ENCODE measurements around the gene ZBED5. TPM values are rescaled to one million over a fixed set of nuclear protein-coding genes. Genes with fewer than 3 reads are reported as not detected.
"Not testable (repeated sequence)": the region's sequence is repeated elsewhere in the genome, so short reads cannot be mapped to it uniquely, and the experiment has no call there.

ZBED5 gene
- total RNA-seq, 4 donors from 2014 or later, result 27.3 to 36.5 (median 28.3) TPM

DNA sequence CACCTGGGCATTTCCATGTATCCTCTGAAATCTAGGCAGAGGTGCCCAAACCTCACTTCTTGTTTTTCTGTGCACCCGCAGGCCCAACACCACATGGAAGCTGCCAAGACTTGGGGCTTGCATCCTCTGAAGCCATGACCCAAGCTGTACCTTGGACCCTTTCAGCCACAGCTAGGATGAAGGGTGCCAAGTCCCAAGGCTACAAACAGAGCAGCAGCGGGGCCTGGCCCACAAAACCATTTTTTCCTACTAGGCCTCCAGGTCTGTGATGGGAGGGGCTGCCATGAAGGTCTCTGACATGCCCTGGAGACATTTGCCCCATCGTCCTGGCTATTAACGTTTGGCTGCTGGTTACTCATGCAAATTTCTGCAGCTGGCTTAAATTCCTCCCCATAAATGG is 28.7 kb downstream of the ZBED5 start:
- H3K27ac ChIP-seq (replicated peaks in 1 of 4), result no peak overlapping the region
- TF ChIP-seq EP300 (IDR thresholded peaks at IDR 0.05) (no peak), POLR2AphosphoS5 (IDR thresholded peaks at IDR 0.05) (no peak), POLR2A (IDR thresholded peaks at IDR 0.05; ENCODE audit: low read depth) (no peak)
- TF ChIP-seq, protein P1, sequence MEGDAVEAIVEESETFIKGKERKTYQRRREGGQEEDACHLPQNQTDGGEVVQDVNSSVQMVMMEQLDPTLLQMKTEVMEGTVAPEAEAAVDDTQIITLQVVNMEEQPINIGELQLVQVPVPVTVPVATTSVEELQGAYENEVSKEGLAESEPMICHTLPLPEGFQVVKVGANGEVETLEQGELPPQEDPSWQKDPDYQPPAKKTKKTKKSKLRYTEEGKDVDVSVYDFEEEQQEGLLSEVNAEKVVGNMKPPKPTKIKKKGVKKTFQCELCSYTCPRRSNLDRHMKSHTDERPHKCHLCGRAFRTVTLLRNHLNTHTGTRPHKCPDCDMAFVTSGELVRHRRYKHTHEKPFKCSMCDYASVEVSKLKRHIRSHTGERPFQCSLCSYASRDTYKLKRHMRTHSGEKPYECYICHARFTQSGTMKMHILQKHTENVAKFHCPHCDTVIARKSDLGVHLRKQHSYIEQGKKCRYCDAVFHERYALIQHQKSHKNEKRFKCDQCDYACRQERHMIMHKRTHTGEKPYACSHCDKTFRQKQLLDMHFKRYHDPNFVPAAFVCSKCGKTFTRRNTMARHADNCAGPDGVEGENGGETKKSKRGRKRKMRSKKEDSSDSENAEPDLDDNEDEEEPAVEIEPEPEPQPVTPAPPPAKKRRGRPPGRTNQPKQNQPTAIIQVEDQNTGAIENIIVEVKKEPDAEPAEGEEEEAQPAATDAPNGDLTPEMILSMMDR (IDR thresholded peaks at IDR 0.05), result no peak
- no peaks in the 10 kb centered on the region for H3K9me3 ChIP-seq
- H3K4me1 ChIP-seq, result peaks cover 0 to 3% (median 0%) of the 10 kb centered on the region in 4 donors
- intact Hi-C loops (cut with DNase I), result no loop called here
- WGBS, result 97% methylated on average over 3 of the region's 4 CpGs
- DNase-seq (ENCODE audit: extremely low spot score), result no peak
- no peak overlapping the region for H3K4me3 ChIP-seq
- no peaks in the 10 kb centered on the region for H3K36me3 ChIP-seq
- no peaks in the 10 kb centered on the region for H3K27me3 ChIP-seq

DNA sequence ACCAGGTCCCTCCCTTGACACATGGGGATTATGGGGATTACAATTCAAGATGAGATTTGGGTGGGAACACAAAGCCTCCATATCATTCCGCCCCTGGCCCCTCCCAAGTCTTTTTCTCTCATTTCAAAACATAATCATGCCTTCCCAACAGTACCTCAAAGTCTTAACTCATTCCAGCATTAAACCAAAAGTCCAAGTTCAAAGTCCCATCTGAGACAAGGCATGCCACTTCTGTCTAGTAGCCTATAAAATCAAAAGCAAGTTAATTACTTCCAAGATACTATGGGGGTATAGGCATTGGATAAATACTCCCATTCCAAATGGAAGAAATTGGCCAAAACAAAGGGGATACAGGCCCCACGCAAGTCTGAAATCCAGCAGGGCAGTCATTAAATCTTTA is 29.5 kb downstream of the ZBED5 start:
- H3K4me1 ChIP-seq, result peaks cover 0 to 6% (median 1%) of the 10 kb centered on the region in 4 donors
- H3K4me3 ChIP-seq, result no peak overlapping the region
- H3K27me3 ChIP-seq, result no peaks in the 10 kb centered on the region
- intact Hi-C loops (cut with DNase I), result no loop called here
- no peak overlapping the region for H3K27ac ChIP-seq (replicated peaks in 1 of 4)
- H3K36me3 ChIP-seq, result no peaks in the 10 kb centered on the region
- WGBS, result 94% methylated on average over 2 of the region's 2 CpGs
- TF ChIP-seq POLR2A (IDR thresholded peaks at IDR 0.05; ENCODE audit: low read depth) (no peak), EP300 (IDR thresholded peaks at IDR 0.05) (no peak)
- no peak for DNase-seq (ENCODE audit: extremely low spot score)
- no peaks in the 10 kb centered on the region for H3K9me3 ChIP-seq

DNA sequence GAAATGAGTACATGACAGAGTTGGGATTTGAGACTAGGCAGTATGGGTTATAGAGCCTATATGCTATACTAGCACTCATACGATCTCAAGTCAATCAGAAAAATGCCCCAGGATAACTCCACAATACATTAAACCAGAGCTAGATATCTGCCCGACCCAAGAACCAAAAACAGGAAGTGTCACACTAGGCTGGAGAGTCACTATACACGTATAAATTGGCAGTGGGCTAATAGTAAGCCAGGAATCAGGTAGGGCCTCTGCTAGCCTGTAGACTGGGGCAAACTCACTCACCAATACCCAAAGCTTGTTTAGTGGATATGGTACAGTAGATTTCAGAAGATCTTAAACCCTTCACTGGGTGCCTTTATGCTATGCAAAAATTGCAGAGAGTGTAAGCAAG is 33.0 kb downstream of the ZBED5 start:
- WGBS, result 77% methylated on average over 3 of the region's 3 CpGs
- H3K9me3 ChIP-seq, result no peaks in the 10 kb centered on the region
- no peaks in the 10 kb centered on the region for H3K27me3 ChIP-seq
- intact Hi-C loops (cut with DNase I), result no loop called here
- no peak for DNase-seq (ENCODE audit: extremely low spot score)
- H3K4me3 ChIP-seq, result no peak overlapping the region
- TF ChIP-seq EP300 (IDR thresholded peaks at IDR 0.05) (no peak), POLR2A (IDR thresholded peaks at IDR 0.05; ENCODE audit: low read depth) (no peak), POLR2AphosphoS5 (IDR thresholded peaks at IDR 0.05) (no peak)
- TF ChIP-seq, protein P1 (IDR thresholded peaks at IDR 0.05), result no peak
- H3K4me1 ChIP-seq, result peaks cover 0 to 12% (median 8%) of the 10 kb centered on the region in 4 donors
- H3K36me3 ChIP-seq, result no peaks in the 10 kb centered on the region
- H3K27ac ChIP-seq (replicated peaks in 1 of 4), result no peak overlapping the region

DNA sequence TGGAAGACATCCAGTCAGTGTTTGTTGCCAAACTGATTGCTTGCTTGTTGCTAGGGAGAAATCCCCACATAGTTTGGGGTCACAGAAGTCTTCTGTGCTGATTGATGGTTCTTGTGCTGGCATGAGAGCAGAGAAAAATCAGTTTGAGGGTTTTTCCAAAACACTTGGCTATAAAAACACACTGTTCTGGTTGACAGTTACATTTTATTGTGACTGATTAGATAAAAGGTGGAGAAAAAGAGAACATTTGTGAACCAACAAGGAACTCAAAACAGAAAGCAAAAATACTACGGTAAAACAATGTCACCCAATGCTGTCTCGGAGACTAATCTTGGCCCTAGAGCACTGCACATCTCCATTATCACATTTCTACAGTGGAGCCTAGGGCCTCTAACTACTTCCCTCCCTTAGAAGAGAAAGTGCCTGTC is 34.7 kb downstream of the ZBED5 start:
- DNase-seq (ENCODE audit: extremely low spot score), result no peak
- H3K27ac ChIP-seq (replicated peaks in 1 of 4), result peak overlapping the region in 3 of 4 donors; percentile 28 to 58 (median 32)
- peak overlapping the region in 2 of 4 donors; percentile 3 to 13 for H3K4me3 ChIP-seq
- 36% methylated on average over 2 of the region's 2 CpGs for WGBS
- TF ChIP-seq, protein P1 (IDR thresholded peaks at IDR 0.05), result no peak
- peaks cover 0 to 12% (median 8%) of the 10 kb centered on the region in 4 donors for H3K4me1 ChIP-seq
- no peaks in the 10 kb centered on the region for H3K9me3 ChIP-seq
- H3K36me3 ChIP-seq, result no peaks in the 10 kb centered on the region
- intact Hi-C loops (cut with DNase I), result no loop called here
- no peaks in the 10 kb centered on the region for H3K27me3 ChIP-seq

DNA sequence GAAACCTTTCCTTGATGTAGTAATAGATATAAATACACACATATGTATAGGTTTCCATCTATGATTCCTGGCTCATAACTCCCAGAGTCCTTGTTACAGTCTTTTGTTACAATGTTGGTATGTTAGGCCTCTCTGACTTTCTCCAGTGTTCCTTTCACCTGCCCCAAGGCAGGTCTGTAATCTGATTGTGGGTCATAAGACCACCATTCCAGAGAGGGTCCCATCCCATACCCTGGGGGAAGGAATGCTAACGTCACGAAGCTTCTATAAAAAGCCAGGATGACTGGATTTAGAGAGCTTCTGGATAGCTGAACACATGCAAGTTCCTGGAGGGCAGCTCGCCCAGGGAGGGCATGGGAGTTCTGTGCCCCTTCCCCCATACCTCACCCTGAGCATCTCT is 35.4 kb downstream of the ZBED5 start:
- H3K36me3 ChIP-seq; H3K27me3 ChIP-seq; intact Hi-C loops (cut with DNase I); DNase-seq (ENCODE audit: extremely low spot score); H3K4me3 ChIP-seq; H3K9me3 ChIP-seq; H3K27ac ChIP-seq (replicated peaks in 1 of 4): not testable (repeated sequence)
- 91% methylated on average over 3 of the region's 3 CpGs for WGBS
- H3K4me1 ChIP-seq, result peaks cover 0 to 12% (median 8%) of the 10 kb centered on the region in 4 donors

DNA sequence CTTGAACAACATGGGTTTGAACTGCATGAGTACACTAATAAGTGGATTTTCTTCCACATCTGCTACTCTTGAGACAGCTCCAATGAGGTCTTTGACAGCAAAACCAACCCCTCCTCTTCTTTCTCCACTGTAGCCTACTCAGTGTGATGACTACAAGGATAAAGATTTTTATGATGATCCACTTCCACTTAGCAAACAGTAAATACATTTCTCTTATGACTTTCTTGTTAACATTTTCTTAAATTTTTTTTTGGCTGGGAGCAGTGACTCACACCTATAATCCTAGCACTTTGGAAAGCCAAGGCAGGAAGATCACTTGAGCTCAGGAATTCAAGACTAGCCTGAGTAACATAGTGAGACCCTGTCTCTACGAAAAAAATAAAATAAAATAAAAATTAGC is 39.3 kb downstream of the ZBED5 start:
- WGBS, result 77% methylated on average over 1 of the region's 1 CpG
- intact Hi-C loops (cut with DNase I), result no loop called here
- H3K27me3 ChIP-seq, result no peaks in the 10 kb centered on the region
- no peak overlapping the region for H3K4me3 ChIP-seq
- no peaks in the 10 kb centered on the region for H3K36me3 ChIP-seq
- no peaks in the 10 kb centered on the region for H3K9me3 ChIP-seq
- TF ChIP-seq POLR2A (IDR thresholded peaks at IDR 0.05; ENCODE audit: low read depth) (no peak), EP300 (IDR thresholded peaks at IDR 0.05) (no peak), POLR2AphosphoS5 (IDR thresholded peaks at IDR 0.05) (no peak)
- TF ChIP-seq, protein P1 (IDR thresholded peaks at IDR 0.05), result no peak
- peaks cover 0 to 9% (median 7%) of the 10 kb centered on the region in 4 donors for H3K4me1 ChIP-seq
- no peak for DNase-seq (ENCODE audit: extremely low spot score)
- no peak overlapping the region for H3K27ac ChIP-seq (replicated peaks in 1 of 4)
